HG03097 (cell line): ENCODE results near the gene PIH1D1.
A peak's percentile ranks its signal among the peaks of the same experiment; 100 is the strongest.

Experiments used
- ATAC-seq: cut with Tn5 transposase; IDR thresholded peaks from one replicate; pipeline ENCODE4 v1.9.1; 2021; ENCODE audit not compliant: unreplicated experiment, low FRiP score

The PIH1D1 gene

DNA sequence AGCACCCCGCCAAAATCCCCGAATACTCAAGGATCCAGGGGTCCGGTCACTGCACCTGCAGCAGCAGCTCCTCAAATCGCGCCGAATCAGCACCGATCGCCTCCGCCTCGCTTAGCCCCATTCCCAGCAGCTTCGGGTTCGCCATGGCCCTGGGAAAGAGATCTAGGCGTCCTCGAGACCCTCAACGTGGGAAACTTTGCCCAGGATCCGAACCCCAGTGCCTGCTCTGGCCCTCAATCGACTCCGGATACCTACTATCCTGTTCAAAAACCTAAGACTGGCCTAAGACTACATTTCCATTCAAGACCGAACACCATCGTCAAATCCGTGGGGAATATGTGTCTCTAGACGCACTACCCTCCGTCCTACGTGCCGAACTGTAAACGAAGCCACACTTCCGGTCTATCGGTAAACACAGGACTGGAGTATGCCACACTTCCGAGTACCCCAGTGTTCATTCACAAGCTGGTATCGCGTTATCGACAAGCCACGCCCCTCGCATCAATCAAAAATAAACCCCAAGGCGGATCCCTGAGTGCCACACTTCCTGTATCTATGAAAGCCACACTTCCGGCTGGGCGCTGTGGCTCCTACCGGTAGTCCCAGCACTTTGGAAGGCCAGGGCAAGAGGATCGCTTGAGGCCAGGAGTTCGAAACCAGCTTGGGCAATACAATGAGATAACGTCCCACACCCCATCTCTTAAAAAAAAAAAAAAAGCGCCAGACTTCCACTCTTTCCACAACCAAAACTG is at the start of gene PIH1D1:
PIH1D1 (minus strand) TSS at position 385 of the 752 bp plus-strand sequence; CDS start at position 145, 240 bp downstream.
- ATAC-seq = peak; percentile 46

DNA sequence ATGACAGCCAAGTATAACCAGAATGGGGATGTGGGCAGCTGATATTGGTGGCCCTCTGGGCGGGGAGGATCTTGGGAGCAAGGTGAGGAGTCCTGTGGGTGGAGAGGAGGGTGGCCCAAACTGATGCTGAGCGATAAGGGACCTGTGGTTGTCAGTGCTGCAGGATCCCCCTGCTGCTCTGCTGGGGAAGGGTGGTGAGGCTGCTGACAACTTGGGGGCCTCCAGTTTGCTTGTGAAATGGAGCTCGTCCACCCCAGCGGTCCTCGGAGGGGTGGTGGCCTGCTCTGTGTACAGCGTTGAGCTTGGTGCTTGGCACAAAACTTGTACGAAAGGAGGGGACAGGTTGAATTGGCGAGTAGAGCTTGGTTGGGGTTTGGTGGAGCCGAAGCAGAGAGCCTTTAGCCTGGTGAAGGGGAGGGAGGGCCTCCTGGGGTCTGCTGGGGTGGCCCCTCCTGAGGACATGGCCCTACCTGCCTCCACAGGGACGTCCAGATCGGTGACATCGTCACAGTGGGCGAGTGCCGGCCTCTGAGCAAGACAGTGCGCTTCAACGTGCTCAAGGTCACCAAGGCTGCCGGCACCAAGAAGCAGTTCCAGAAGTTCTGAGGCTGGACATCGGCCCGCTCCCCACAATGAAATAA is 47.5 kb upstream of the PIH1D1 start:
- ATAC-seq = no peak

DNA sequence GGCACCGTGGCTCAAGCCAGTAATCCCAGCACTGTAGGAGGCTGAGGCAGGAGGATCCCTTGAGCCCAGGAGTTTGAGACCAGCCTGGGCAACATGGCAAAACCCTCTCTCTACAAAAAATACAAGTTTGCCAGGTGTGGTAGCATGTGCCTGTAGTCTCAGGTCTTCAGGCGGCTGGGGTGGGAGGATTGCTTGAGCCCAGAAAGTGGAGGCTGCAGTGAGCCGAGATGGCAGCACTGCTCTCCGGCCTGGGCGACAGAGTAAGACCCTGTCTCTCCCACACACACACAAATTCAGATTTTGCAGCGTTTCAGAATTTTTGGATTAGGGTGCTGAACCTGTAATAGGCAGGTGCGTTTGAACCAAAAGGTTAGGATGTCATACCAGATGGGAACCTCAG is 46.9 kb upstream of the PIH1D1 start:
- ATAC-seq = no peak

DNA sequence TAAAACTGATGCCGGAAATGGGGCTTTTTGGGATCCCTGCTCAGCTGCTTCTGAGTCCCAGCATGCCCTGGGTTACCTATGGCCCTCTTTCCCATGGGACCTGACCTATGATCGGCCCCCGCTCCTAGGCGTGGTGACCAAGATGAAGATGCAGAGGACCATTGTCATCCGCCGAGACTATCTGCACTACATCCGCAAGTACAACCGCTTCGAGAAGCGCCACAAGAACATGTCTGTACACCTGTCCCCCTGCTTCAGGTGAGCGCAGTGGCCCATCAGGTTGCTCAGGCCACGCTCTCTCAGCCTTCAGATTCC is 46.1 kb upstream of the PIH1D1 start:
- no peak for ATAC-seq

DNA sequence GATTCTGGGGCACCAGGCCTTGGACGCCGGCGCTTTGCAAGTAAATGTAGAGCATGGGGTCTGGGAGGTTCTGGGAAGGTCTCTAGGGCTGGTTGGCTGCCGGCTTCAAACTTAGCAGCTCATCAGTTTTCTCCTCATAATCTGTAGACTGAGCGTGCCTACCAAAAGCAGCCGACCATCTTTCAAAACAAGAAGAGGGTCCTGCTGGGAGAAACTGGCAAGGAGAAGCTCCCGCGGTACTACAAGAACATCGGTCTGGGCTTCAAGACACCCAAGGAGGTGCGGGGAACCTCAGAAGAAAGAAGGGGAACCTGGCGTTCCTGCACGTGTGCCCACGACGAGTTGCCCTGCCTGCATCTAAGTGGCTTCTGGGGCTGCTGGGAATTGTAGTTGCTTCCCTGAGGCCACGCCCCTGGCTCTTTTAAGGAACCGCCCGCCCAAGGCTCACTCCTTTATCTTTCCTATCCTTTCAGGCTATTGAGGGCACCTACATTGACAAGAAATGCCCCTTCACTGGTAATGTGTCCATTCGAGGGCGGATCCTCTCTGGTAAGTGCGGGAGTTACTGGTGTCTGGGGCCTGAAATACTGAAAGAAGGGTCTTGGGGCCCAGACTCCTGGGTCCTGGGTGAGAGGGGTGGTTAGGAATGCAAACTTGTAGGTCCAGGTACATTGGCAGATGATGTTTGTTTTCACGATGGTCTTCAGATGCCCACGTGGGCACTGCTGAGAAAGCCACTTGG is 45.6 kb upstream of the PIH1D1 start:
- ATAC-seq = no peak

DNA sequence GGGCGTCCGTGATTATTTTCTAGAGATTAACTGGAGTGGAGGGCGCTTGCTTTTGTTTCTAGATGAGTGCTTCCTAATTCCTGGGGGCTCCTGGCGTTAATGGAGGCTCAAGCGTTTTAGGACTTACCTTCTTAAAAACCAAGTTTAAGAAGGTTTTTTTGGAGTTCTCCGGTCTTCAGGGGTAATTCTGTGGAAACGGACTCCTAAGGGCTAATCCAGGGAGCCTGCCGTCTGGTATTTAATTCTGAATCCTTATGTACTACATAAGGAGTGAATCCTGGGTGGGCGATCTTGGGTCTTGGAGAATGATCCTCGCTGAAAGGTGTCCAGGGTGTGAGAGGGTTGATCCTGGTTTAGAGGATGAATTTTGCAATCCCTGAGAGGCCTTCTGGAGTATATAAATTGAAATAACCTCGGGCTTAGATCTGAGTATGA is 45.0 kb upstream of the PIH1D1 start:
- ATAC-seq = no peak

DNA sequence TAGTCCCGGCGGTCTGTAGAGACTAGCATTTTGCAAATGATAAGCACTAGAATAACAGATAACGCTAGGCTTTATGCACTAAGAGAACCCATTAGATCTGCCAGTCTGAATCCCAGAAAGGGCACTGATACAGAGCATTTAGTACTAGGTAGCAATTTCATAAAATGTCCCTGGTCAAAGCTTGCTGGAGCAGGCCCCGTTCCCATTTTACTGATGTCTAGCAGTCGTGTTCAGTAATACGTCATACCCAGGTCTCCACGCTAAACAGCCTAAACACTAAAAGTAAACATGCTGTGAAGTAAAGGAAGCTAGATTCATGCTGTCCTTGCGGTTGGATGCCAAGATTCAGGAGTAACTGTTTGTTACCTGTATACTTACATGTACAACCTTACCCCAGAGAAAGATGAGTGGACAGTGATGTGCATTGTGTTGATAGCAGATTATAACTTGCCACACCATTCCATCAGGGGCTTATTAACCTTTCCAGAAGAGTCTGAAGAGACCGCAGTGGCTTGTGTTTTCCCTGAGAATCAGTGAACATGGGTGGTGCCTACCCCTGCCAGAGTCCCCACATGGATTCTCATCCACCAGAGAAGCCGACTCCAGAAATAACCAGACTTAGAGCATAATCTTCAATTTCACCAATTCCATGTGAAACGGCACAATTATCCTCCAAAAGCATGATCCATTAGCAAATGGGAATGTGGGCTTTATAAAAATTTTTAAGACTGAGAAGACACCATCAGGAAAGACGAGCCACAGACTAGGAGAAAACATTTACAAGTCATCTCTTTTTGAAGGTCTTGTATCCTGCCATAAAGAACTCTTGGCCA is 41.2 kb upstream of the PIH1D1 start:
- ATAC-seq = no peak

DNA sequence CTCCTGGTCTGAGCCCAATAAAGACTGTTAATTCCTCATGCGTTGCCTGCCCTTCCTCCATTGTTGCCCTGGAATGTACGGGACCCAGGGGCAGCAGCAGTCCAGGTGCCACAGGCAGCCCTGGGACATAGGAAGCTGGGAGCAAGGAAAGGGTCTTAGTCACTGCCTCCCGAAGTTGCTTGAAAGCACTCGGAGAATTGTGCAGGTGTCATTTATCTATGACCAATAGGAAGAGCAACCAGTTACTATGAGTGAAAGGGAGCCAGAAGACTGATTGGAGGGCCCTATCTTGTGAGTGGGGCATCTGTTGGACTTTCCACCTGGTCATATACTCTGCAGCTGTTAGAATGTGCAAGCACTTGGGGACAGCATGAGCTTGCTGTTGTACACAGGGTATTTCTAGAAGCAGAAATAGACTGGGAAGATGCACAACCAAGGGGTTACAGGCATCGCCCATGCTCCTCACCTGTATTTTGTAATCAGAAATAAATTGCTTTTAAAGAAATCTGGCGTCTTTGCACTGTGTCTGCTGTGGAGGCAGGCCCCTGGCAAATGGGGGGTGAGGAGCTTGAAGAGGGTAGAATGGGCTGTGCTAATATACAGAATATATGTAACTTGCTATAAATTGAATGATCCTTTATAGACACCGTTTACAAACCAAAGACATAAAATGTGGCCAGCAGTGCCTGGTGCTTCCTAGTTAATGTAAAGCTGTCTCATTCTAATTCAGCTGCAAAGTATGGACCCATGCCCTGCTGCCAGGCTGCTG is 40.4 kb upstream of the PIH1D1 start:
- ATAC-seq = no peak

DNA sequence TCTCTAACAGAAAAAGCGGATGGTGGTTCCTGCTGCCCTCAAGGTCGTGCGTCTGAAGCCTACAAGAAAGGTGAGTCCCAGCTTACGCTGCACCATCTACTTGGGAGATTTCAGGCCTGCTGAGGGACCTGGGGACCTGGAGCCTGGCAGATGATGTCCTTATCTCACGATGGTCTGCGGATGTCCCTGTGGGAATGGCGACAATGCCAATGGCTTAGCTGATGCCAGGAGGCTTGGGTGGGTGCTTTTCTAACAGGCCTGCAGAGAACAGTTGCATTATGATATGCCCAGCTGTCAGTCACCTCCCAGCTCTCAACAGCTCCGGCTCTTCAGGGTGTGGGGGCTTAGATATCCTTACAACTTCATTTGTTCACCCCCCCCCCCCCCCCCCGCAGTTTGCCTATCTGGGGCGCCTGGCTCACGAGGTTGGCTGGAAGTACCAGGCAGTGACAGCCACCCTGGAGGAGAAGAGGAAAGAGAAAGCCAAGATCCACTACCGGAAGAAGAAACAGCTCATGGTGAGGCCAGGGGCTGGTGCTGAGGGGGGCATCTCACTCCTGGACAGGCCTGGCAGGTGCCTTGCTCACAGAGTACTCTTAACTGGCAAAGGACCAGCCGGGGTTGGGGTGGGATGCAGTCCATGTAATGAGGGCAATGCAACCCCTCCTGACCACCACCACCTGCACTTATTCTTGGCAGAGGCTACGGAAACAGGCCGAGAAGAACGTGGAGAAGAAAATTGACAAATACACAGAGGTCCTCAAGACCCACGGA is 39.6 kb upstream of the PIH1D1 start:
- ATAC-seq = no peak

DNA sequence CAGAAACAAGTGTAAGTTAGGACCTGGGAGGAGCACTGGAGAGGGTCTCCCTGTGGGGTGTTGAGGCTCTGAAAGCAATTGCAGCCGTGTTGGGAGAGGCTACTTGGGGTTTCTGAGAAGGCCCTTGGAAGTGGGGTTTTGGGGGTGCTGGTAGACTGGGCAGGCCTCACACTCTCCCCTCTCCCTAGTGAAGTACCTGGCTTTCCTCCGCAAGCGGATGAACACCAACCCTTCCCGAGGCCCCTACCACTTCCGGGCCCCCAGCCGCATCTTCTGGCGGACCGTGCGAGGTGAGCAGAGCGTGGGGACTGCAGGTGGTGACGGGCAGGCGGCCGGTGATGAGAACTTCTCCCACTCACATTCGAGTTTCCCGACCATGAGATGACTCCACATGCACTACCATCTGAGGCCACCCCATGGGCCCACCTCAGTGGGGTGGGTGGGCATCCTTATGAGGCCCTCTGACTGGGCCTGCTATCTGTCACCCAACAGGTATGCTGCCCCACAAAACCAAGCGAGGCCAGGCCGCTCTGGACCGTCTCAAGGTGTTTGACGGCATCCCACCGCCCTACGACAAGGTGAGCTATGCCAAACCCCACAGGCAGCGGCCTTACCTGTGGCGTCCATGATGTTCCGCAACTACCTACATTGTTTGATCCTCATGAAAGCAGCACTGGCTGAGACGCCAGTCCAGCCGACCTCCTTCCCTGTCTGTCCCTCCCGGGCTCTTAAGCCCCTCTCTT is 38.8 kb upstream of the PIH1D1 start:
- no peak for ATAC-seq

DNA sequence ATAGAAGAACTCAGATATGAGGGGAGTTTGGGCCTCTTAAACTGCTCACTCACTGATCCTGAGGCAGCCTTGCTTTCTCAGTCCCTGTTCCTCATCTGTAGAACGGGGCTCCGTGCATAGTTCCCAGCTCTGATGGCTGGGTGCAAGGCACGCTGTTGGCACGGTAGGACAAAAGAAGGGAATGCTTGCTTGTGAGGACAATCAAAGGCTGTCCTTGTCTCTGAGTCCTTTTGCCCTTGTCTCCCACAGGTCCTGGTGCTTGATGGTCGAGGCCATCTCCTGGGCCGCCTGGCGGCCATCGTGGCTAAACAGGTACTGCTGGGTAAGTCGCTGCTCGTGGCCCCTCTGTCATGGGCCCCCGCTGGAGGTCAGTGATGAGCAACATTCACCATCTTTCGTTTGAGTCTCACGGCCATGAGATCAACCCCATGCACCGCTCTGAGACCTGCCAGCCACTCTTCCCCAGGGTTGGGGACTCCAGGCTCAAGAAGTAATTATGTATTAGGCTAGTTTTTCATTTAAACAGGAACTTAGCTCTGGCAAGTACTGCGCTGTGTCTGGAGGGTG is 38.1 kb upstream of the PIH1D1 start:
- no peak for ATAC-seq

DNA sequence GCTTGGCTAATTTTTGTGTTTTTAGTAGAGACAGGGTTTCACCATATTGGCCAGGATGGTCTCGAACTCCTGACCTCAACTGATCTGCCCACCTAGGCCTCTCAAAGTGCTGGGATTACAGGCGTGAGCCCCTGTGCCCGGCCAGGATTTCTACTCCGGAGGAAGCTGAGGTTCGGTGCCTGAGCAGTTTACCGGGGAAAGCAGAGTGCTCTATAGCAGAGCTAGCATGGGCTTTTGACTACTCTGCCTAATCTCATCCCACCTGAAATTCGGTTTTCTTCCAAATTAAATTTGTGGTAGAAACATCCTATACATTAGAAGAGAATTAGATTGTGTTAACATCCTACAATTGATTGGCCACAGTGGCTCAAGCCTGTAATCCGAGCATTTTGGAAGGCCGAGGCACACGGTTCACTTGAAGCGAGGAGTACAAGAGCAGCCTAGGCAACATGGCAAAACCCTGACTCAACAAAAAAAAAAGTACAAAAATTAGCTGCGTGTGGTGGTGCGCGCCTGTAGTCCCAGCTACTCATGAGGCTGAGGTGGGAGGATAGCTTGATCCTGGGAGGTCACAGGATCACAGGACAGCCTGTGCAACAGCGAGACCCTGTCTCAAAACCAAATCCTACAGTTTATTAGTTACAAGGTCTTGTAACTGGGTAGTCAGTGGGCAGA is 37.4 kb upstream of the PIH1D1 start:
- ATAC-seq = no peak

DNA sequence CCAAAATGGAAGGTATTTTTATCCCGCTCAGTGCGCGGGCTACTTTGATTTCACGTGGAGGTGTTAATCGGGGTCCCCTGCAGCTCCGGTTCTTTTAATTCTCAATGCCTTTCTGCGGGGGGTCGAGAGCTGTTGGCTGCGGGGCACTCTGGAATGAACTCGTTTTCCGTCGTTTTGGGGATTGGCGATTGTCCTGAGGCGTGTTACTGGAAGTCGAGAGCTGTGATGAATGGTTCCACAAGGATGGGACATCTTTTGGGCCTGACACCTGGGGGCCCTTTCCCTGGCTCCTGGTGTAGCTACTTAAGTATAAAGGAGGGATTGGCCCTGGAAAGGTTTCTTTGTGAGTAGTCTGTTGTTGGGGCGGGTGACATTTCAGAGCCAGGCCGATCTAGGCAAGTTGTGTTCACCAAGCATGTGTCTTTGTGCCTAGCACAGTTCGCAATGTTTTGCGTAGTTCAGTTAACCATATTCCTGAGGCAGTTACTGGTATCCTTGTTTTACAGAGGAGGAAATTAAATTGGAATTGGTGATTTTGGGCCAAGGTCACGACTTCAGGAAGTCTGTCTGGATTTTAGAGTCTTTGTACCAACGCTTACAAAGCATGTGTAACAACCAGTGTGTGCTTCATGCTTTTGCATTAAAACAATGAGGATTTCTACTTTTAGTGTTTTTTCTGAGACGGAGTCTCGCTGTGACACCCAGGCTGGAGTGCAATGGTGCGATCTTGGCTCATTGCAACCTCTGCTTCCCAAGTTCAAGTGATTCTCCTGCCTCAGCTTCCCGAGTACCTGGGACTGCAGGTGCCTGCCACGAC is 36.6 kb upstream of the PIH1D1 start:
- no peak for ATAC-seq

DNA sequence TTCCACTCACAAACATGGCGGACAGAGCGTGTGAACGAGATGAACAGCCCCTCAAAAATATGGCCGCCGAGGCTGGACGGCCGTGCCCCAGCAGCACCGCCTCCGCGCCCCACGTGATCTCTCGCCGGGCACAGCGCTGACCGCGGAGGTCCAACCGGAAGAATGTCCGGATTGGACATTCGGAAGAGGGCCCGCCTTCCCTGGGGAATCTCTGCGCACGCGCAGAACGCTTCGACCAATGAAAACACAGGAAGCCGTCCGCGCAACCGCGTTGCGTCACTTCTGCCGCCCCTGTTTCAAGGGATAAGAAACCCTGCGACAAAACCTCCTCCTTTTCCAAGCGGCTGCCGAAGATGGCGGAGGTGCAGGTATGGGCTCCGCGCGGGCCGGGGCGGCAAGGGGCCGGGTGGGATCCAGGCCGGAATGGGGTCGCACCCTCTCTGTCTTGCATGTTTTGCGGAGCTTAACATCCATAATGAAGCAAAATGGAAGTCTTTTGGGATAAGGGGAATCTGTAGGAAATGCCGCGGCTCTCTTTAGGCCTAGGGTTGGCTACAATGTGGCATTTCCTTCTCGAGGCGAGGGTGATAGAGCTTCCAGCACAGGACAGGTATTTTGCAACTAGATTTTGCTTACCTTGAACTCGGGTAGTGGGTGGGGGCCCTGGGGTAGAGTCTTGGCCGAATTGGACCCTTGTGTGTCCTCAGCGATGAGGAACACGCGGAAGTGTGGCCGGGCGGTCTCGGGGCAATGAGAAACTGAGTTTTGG is 35.8 kb upstream of the PIH1D1 start, which contains the start of gene RPL13A:
RPL13A (plus strand) TSS at position 332 of the 769 bp plus-strand sequence; CDS start at position 354, 22 bp downstream.
- ATAC-seq = peak; percentile 94

DNA sequence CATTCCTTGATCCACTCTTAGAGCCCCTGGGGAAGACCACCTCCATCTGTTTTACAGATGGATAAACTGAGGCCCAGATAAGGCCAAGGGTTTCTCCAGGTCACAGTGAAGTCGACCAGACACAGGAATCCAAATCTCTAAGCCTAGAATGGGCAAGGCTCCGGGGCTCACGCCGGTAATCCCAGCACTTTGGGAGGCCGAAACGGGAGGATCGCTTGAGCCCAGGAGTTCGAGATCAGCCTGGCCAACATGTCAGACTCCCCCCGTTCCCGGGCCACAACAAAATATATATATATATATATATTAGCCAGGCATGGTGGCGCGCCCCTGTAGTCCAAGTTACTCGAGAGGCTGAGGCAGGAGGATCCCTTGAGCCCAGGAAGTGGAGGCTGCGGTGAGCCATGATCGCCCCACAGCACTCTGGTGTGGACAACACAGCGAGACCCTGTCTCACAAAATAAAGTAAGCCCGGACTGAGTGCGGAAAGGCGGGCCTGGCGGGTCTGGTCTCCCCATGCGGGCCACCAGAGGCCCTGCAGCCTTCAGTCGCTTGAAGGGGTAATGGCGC is 35.2 kb upstream of the PIH1D1 start:
- no peak for ATAC-seq

DNA sequence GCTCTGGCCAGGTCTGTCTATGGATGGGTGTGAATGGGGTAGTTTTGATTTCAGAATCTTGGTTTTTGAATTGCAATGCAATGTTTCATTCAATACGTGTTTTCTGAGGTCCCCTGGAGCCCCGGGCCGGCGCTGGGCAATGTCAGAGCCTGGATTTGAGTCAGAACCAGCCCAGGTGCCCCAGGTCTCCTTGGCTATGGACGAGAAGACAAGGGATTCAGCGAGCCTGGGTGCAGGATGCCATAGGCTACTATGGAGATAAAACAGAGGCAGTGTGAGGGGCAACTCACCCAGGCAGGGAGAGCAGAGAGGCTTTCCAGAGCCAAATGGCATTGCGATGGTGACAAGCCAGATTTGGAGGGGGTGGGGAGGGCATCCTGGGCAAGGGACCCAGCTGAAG is 34.6 kb upstream of the PIH1D1 start:
- no peak for ATAC-seq
